Neural cell (in vitro differentiated cells): Measurements from ENCODE around the gene DUSP28. TPM values are rescaled to one million over a fixed set of nuclear protein-coding genes. Genes with fewer than 3 reads are reported as not detected.

ENCODE experiments used
- H2AFZ ChIP-seq: fragments of 200-600, 300-800 bp; sonication (generic), shearing (Covaris generic); 2 replicates; pipeline ENCODE4 v1.6.0; 2014; ENCODE audit warnings: low read depth, mild to moderate bottlenecking, antibody characterized with exemption, low read length, moderate library complexity
- H3F3A ChIP-seq: fragments of 200-600 bp; shearing (Covaris generic); 2 replicates; pipeline ENCODE4 v1.6.1; 2016; ENCODE audit warnings: mild to moderate bottlenecking, moderate library complexity, mixed read lengths, antibody characterized with exemption, low read length; ENCODE audit not compliant: insufficient read depth, poor library complexity, severe bottlenecking
- H3K27ac ChIP-seq: fragments of 200-600, 300-800 bp; sonication (generic), shearing (Covaris generic); 2 replicates; pipeline ENCODE4 v1.5.1; 2014; ENCODE audit warnings: mild to moderate bottlenecking, low read length, moderate library complexity
- H3K27me3 ChIP-seq: fragments of 300-800, 200-600 bp; sonication (generic), shearing (Covaris generic); 2 replicates; pipeline ENCODE4 v1.6.0; 2014; ENCODE audit warnings: mild to moderate bottlenecking, low read depth, low read length, moderate library complexity; ENCODE audit not compliant: insufficient read depth
- H3K36me3 ChIP-seq: fragments of 300-800, 200-600 bp; sonication (generic), shearing (Covaris generic); 2 replicates; pipeline ENCODE4 v1.5.1; 2014; ENCODE audit warnings: mild to moderate bottlenecking, antibody characterized with exemption, low read length, moderate library complexity; ENCODE audit not compliant: insufficient read depth
- H3K4me2 ChIP-seq: fragments of 300-800, 200-600 bp; sonication (generic), shearing (Covaris generic); 2 replicates; pipeline ENCODE4 v1.6.0; 2014; ENCODE audit warnings: mild to moderate bottlenecking, low read length
- H3K4me3 ChIP-seq: fragments of 300-800, 200-600 bp; sonication (generic), shearing (Covaris generic); 2 replicates; pipeline ENCODE4 v1.5.1; 2014; ENCODE audit warnings: mild to moderate bottlenecking, low read length, moderate library complexity
- H3K79me2 ChIP-seq: fragments of 200-600 bp; shearing (Covaris generic); replicated peaks from 2 replicates; pipeline ENCODE4 v1.6.0; 2014; ENCODE audit warnings: mild to moderate bottlenecking, low read length, moderate library complexity; ENCODE audit not compliant: insufficient read depth
- H3K9ac ChIP-seq: fragments of 300-800, 200-600 bp; sonication (generic), shearing (Covaris generic); 2 replicates; pipeline ENCODE4 v1.6.1; 2016; ENCODE audit warnings: mild to moderate bottlenecking, low read length, mixed read lengths
- H3K9me2 ChIP-seq: fragments of 200-600 bp; shearing (Covaris generic); 2 replicates; pipeline ENCODE4 v1.6.1; 2016; ENCODE audit warnings: mild to moderate bottlenecking, low read length, mixed read lengths; ENCODE audit not compliant: insufficient read depth
- H3K9me3 ChIP-seq: fragments of 200-600, 300-800 bp; sonication (generic), shearing (Covaris generic); 2 replicates; pipeline ENCODE4 v1.6.1; 2016; ENCODE audit warnings: mild to moderate bottlenecking, mixed run types, low read length, moderate library complexity, mixed read lengths
- H4K20me1 ChIP-seq: fragments of 200-600 bp; shearing (Covaris generic); 2 replicates; pipeline ENCODE4 v1.6.1; 2016; ENCODE audit warnings: mild to moderate bottlenecking, mixed run types; ENCODE audit not compliant: insufficient read depth
- CTCF ChIP-seq: fragments of 450-650 bp; IDR thresholded peaks from 2 replicates; pipeline ENCODE4 v1.5.1; 2014; ENCODE audit warnings: antibody characterized with exemption, mild to moderate bottlenecking, moderate library complexity; ENCODE audit not compliant: poor library complexity, severe bottlenecking
- EP300 ChIP-seq: fragments of 450-650 bp; conservative IDR thresholded peaks from 2 replicates; pipeline ENCODE4 v1.6.1; 2014; ENCODE audit warnings: antibody characterized with exemption, mild to moderate bottlenecking, moderate library complexity; ENCODE audit not compliant: poor library complexity, severe bottlenecking
- EZH2 ChIP-seq: fragments of 200-600, 300-800 bp; shearing (Covaris generic), sonication (generic); IDR thresholded peaks from 2 replicates; pipeline ENCODE4 v1.6.1; 2014; ENCODE audit warnings: antibody characterized with exemption, low read length, borderline replicate concordance, mild to moderate bottlenecking; ENCODE audit not compliant: insufficient read depth, poor library complexity, severe bottlenecking
- MXI1 ChIP-seq: fragments of 450-650 bp; conservative IDR thresholded peaks from 2 replicates; pipeline ENCODE4 v1.6.1; 2014; ENCODE audit warnings: antibody characterized with exemption, mild to moderate bottlenecking; ENCODE audit not compliant: poor library complexity, severe bottlenecking
- POLR2AphosphoS5 ChIP-seq: IDR thresholded peaks from 2 replicates; pipeline ENCODE4 v1.6.1; 2012
- RAD21 ChIP-seq: fragments of 450-650 bp; conservative IDR thresholded peaks from 2 replicates; pipeline ENCODE4 v1.6.1; 2014; ENCODE audit warnings: antibody characterized with exemption, mild to moderate bottlenecking, moderate library complexity
- SMC3 ChIP-seq: fragments of 450-650 bp; conservative IDR thresholded peaks from 2 replicates; pipeline ENCODE4 v1.6.1; 2014; ENCODE audit warnings: antibody characterized with exemption, mild to moderate bottlenecking, moderate library complexity; ENCODE audit not compliant: poor library complexity
- TAF1 ChIP-seq: IDR thresholded peaks from 2 replicates; pipeline ENCODE4 v1.6.1; 2012; ENCODE audit warnings: low read depth
- polyA plus RNA-seq: library from polyadenylated mRNA; depleted of rRNA; stranded (reverse); fragments of >200 nt; gene quantifications from 2 replicates; pipeline ENCODE4 v1.2.3, GENCODE V29; 2014
- TF ChIP-seq, protein P1 (sequence below): IDR thresholded peaks from 2 replicates; pipeline ENCODE4 v1.6.1; 2012; ENCODE audit warnings: borderline replicate concordance

Gene DUSP28
- polyA plus RNA-seq, 1 donor from 2014 or later: 26.6 TPM

- H3F3A ChIP-seq: no peaks in the 10 kb centered on the region
- TF ChIP-seq RAD21 (no peak), TAF1 (no peak), EZH2 (no peak), CTCF (no peak), POLR2AphosphoS5 (no peak), MXI1 (no peak), SMC3 (no peak), EP300 (no peak)
- TF ChIP-seq, protein P1, sequence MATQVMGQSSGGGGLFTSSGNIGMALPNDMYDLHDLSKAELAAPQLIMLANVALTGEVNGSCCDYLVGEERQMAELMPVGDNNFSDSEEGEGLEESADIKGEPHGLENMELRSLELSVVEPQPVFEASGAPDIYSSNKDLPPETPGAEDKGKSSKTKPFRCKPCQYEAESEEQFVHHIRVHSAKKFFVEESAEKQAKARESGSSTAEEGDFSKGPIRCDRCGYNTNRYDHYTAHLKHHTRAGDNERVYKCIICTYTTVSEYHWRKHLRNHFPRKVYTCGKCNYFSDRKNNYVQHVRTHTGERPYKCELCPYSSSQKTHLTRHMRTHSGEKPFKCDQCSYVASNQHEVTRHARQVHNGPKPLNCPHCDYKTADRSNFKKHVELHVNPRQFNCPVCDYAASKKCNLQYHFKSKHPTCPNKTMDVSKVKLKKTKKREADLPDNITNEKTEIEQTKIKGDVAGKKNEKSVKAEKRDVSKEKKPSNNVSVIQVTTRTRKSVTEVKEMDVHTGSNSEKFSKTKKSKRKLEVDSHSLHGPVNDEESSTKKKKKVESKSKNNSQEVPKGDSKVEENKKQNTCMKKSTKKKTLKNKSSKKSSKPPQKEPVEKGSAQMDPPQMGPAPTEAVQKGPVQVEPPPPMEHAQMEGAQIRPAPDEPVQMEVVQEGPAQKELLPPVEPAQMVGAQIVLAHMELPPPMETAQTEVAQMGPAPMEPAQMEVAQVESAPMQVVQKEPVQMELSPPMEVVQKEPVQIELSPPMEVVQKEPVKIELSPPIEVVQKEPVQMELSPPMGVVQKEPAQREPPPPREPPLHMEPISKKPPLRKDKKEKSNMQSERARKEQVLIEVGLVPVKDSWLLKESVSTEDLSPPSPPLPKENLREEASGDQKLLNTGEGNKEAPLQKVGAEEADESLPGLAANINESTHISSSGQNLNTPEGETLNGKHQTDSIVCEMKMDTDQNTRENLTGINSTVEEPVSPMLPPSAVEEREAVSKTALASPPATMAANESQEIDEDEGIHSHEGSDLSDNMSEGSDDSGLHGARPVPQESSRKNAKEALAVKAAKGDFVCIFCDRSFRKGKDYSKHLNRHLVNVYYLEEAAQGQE: no peak
- H3K9ac ChIP-seq: no peak overlapping the region
- no peak overlapping the region for H3K4me3 ChIP-seq
- no peak overlapping the region for H3K4me2 ChIP-seq
- no peak overlapping the region for H3K27ac ChIP-seq
- no peak overlapping the region for H2AFZ ChIP-seq
- H4K20me1 ChIP-seq: no peaks in the 10 kb centered on the region
- no peaks in the 10 kb centered on the region for H3K79me2 ChIP-seq
- no peaks in the 10 kb centered on the region for H3K27me3 ChIP-seq
- no peaks in the 10 kb centered on the region for H3K36me3 ChIP-seq
- no peaks in the 10 kb centered on the region for H3K9me2 ChIP-seq
- H3K9me3 ChIP-seq: no peaks in the 10 kb centered on the region
Observed at GRCh38 chr2:240596080-240596460, 35.9 kb downstream of the DUSP28 start.

DNA sequence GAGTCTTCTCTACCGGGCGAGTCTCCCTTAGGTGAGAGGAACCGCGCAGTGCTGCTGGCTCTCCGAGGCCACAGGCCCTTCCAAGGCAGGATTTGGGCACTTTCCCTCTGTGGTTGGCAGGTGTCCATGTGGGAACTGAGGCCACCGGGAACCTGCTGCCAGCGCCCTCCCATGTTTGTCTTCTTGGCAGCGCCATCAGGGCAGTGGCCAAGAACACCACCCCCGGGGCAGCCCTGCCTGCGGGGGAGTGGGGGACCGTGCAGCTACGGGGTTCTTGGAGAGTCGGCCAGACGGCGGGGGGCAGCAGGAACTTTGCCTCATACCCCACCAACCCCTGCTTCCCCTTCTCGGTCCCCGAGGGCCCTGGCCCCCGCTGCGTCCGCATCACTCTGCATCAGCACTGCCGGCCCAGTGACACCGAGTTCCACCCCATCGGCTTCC is 36.4 kb downstream of the DUSP28 start:
- no peaks in the 10 kb centered on the region for H3K36me3 ChIP-seq
- TF ChIP-seq POLR2AphosphoS5: no peak
- H2AFZ ChIP-seq: no peak overlapping the region
- H4K20me1 ChIP-seq: no peaks in the 10 kb centered on the region
- H3K9ac ChIP-seq: no peak overlapping the region
- no peaks in the 10 kb centered on the region for H3K9me3 ChIP-seq
- H3K27ac ChIP-seq: no peak overlapping the region
- no peaks in the 10 kb centered on the region for H3K9me2 ChIP-seq
- H3K27me3 ChIP-seq: no peaks in the 10 kb centered on the region
- no peak overlapping the region for H3K4me3 ChIP-seq
- H3F3A ChIP-seq: no peaks in the 10 kb centered on the region
- no peak overlapping the region for H3K4me2 ChIP-seq
- H3K79me2 ChIP-seq: no peaks in the 10 kb centered on the region

DNA sequence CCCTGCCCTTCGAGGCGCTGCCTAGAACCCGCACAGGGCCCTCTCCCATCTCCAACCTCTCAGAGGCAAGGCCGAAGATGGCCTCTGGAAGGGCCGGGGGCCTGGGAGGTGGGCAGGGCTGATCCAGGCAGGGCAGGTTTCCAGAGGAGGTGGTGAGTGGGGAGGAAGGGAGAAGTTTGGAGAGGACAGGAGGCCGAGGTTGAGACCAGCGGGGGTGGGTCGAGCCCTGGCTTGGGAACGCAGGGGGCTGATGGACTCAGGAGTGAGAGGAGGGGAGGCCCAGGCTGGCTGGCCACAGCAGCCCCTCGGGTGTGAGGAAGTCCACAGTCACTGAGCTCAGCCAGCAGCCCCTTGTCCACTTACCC is 36.9 kb downstream of the DUSP28 start:
- Histone ChIP-seq H4K20me1 (no peaks in the 10 kb centered on the region), H3K4me2 (no peak overlapping the region), H3K36me3 (no peaks in the 10 kb centered on the region), H2AFZ (no peak overlapping the region), H3K9ac (no peak overlapping the region), H3K9me2 (no peaks in the 10 kb centered on the region), H3K4me3 (no peak overlapping the region), H3K79me2 (no peaks in the 10 kb centered on the region), H3K9me3 (no peaks in the 10 kb centered on the region), H3K27me3 (no peaks in the 10 kb centered on the region), H3K27ac (no peak overlapping the region), H3F3A (no peaks in the 10 kb centered on the region)
- TF ChIP-seq CTCF (no peak), SMC3 (no peak), MXI1 (no peak), EP300 (no peak), RAD21 (no peak), POLR2AphosphoS5 (no peak), EZH2 (no peak), TAF1 (no peak)
- TF ChIP-seq, protein P1: no peak
